ENCODE data around the gene ELOVL6.
"Not testable (repeated sequence)": the region's sequence is repeated elsewhere in the genome, so short reads cannot be mapped to it uniquely, and the experiment has no call there.

The ELOVL6 gene

GRCh38 chr4:110198435-110199416 lies at the start of gene ELOVL6:
Gene ELOVL6, minus strand, starts transcription at chr4:110198615. Its CDS starts 280 bp downstream, at chr4:110198335.
- peak; percentile 55 for DNase-seq (ENCODE audit: low spot score)

DNA sequence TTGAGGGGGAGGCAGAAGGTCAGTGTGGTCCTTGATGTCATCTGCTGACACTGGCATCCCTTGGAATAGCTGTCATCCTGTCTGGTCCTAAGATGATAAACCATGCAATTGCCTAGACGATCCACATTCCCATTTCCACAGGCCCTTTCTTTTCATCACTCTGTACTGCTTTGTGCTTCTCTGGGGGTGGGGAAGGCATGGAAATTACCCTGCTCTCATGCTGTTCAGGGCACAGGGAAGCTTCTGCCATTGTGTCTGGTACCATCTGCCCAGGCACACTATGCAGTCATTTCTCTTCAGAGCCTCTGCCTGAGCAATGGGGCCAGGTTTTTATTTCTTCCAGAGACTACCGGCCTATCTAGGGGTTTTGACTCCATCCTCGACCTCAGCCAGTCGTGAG lies 49.7 kb upstream of the ELOVL6 start:
- no peak for DNase-seq (ENCODE audit: low spot score)

GRCh38 chr4:110247591-110247990 lies 49.2 kb upstream of the ELOVL6 start:
- DNase-seq (ENCODE audit: low spot score) = no peak

- no peak for DNase-seq (ENCODE audit: low spot score)
Observed at GRCh38 chr4:110245577-110245976, 47.2 kb upstream of the ELOVL6 start.

GRCh38 chr4:110236324-110236723 lies 37.9 kb upstream of the ELOVL6 start:
- no peak for DNase-seq (ENCODE audit: low spot score)

- not testable (repeated sequence) for DNase-seq (ENCODE audit: low spot score)
Observed at GRCh38 chr4:110233581-110233980, 35.2 kb upstream of the ELOVL6 start.

DNA sequence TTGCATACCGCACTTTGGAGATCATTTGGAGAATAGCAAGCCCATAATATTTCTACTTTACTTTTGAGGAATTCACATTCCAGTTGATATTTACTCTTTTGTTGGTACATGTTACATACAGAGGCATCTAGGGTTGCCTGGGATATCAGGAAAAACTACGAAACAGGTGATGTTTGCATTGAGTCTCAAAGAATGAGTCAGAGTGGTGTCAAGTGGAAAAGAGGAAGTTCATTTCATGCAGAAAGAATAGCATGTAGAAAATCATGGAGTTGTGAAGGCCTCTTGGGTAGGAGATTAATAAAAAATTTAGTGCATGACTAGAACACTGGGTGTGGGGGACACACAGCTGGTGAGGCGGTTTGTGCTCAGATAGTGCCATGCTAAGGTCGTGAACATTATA lies 33.5 kb upstream of the ELOVL6 start:
- DNase-seq (ENCODE audit: low spot score) = peak; percentile 16

DNA sequence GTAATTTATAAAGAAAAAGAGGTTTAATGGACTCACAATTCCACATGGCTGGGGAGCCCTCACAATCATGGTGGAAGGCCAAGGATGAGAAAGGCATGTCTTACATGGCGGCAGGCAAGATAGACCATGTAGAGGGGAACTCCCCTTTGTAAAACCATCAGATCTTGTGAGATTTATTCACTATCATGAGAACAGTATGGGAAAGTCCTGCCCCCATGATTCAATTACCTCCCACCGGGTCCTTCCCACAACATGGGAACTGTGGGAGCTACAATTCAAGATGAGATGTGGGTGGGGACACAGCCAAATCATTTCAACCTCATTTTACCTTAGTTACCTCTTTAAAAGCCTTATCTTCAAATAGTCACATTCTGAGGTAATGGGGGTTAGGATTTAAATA lies 30.9 kb upstream of the ELOVL6 start:
- no peak for DNase-seq (ENCODE audit: low spot score)

- DNase-seq (ENCODE audit: low spot score) = no peak
Observed at GRCh38 chr4:110224812-110225211, 26.4 kb upstream of the ELOVL6 start.

- no peak for DNase-seq (ENCODE audit: low spot score)
Observed at GRCh38 chr4:110224142-110224541, 25.7 kb upstream of the ELOVL6 start.

- DNase-seq (ENCODE audit: low spot score) = not testable (repeated sequence)
Observed at GRCh38 chr4:110218935-110219334, 20.5 kb upstream of the ELOVL6 start.

DNA sequence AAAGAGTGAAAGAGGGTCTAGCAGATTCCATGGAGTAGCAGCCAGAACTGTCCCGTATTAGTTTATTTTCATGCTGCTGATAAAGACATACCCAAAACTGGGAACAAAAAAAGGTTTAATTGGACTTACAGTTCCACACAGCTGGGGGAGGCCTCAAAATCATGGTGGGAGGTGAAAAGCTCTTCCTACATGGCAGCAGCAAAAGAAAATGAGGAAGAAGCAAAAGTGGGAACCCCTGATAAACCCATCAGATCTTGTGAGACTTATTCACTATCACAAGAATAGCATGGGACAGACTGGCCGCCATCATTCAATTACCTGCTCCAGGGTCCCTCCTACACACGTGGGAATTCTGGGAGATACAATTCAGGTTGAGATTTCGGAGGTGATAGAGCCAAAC lies 18.8 kb upstream of the ELOVL6 start:
- DNase-seq (ENCODE audit: low spot score) = not testable (repeated sequence)

GRCh38 chr4:110216129-110216528 lies 17.7 kb upstream of the ELOVL6 start:
- DNase-seq (ENCODE audit: low spot score) = no peak

- DNase-seq (ENCODE audit: low spot score) = no peak
Observed at GRCh38 chr4:110211770-110212061, 13.3 kb upstream of the ELOVL6 start.

DNA sequence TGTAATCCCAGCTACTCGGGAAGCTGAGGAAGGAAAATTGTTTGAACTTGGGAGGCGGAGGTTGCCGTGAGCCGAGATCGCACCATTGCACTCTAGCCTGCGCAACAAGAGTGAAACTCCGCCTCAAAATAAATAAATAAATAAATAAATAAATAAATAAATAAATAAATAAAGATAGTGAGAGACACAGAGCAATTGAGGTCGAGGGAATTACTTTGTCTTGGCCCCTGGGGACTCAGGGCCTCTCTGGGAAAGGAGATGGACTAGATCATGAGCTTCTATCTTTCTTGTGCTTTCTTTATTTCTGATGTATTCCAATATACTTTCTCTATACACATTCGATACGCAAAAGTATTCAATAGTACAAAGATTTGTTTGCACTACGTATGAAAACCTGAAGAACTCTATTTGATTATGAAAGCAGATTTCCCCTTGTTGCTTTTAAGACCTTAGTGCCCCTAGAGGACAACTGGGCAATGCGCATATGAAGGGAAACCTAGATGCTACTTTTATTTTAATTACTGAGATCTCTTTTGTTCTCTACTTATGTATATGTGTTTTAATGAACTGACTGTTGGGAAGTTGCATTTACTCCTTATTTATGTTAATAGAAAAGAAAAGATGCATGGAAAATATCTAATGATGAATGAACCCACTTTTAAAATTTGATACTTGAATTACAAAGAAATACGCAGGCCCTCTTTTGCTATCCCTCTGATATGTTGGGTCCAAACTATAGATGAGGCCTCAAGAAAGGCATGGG lies 12.8 kb upstream of the ELOVL6 start:
- peak; percentile 75 for DNase-seq (ENCODE audit: low spot score)

DNA sequence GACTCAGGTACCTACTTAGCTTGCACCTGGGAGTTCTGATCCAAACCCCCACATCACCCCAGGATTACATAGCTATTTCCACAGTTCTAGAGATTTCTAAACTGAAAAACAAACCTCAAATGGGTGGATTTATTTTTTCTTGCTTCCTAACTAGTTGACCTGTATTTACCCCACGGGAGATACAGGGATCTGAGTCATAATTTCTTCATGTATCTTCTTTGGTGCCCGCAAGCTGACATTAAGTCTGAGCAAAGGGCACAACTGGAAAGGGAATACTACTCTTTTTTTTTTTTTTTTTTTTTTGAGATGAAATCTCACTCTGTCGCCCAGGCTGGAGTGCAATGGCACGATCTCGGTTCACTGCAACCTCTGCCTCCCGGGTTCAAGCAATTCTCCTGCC lies 10.0 kb upstream of the ELOVL6 start:
- DNase-seq (ENCODE audit: low spot score) = no peak

GRCh38 chr4:110207233-110207632 lies 8.8 kb upstream of the ELOVL6 start:
- DNase-seq (ENCODE audit: low spot score) = no peak

GRCh38 chr4:110202024-110202423 lies 3.6 kb upstream of the ELOVL6 start:
- no peak for DNase-seq (ENCODE audit: low spot score)

GRCh38 chr4:110201502-110201901 lies 3.1 kb upstream of the ELOVL6 start:
- no peak for DNase-seq (ENCODE audit: low spot score)

DNA sequence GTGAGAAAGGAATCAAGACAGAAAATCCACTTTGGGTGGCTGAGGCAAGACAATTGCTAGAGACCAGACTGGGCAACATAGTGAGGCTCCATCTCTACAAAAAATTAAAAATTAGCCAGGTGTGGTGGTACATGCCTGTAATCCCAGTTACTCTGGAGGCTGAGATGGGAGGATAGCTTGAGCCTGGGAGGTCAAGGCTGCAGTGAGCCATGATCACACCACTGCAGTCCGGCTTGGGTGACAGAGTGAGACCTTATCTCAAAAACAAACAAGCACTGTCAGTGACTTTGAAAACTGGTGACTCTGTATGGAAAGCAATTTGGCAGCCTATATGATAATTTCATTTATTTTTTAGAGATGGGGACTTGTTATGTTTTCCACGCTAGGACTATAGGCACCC lies 2.3 kb upstream of the ELOVL6 start:
- no peak for DNase-seq (ENCODE audit: low spot score)

DNA sequence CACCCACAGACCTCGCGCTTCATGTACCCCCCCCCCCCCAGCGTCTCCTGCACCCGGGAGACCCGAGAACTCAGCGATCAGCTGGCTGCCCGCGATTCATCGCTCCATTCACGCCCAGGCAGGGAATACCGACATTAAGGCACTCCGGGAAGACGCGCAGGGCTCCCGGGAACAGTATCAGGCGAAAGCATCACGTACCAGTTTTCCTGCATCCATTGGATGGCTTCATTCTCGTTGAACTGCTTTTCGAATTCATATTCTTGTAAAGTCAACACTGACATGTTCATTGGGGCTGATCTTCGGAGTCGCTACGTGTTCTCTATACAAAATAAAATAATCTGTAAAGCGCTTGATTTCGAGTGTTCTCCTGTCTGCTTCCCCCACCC lies 373 bp downstream of the ELOVL6 start:
- peak; percentile 51 for DNase-seq (ENCODE audit: low spot score)

GRCh38 chr4:110197529-110198042 lies 829 bp downstream of the ELOVL6 start:
- peak; percentile 73 for DNase-seq (ENCODE audit: low spot score)

Data from NAMALWA (cell line).